PC-3 (cell line): ENCODE measurements around the gene PPIL4. TPM values are rescaled to one million over a fixed set of nuclear protein-coding genes. Genes with fewer than 3 reads are reported as not detected.

Experiments used
- ATAC-seq: fragments of 200-7000 bp; cut with Tn5 transposase; 2 replicates; pipeline ENCODE4 v1.9.1; 2020; ENCODE audit warnings: mild to moderate bottlenecking, moderate library complexity
- BruUV-seq: library from RNA; stranded (reverse); fragments of 400-500 nt; replicated peaks from 2 replicates; lab custom pipeline; 2021; lab: Mats Ljungman, UMichigan
- CTCF ChIA-PET: fragments of 300-600 bp; sonication (Branson Sonifier 250); formaldehyde crosslinking; loops from one replicate; lab custom pipeline; 2022; ENCODE audit warnings: antibody characterized with exemption; lab: Charles Lee
- POLR2A ChIA-PET: fragments of 300-600 bp; sonication (Branson Sonifier 250); formaldehyde crosslinking; loops from one replicate; lab custom pipeline; 2022; ENCODE audit warnings: antibody characterized with exemption; ENCODE audit not compliant: unreplicated experiment; lab: Charles Lee
- DNase-seq: peaks from one replicate; pipeline ENCODE4 v3.0.0-alpha.2; 2015
- H2AFZ ChIP-seq: fragments of 300-600 bp; sonication (generic); 2 replicates; pipeline ENCODE4 v1.6.0; 2016; ENCODE audit warnings: antibody characterized with exemption, low read length
- H3F3A ChIP-seq: fragments of 300-600 bp; sonication (generic); one replicate; pipeline ENCODE4 v1.6.0; 2017; ENCODE audit warnings: antibody characterized with exemption, low read length, control low read depth, mild to moderate bottlenecking; ENCODE audit not compliant: unreplicated experiment
- H3K27ac ChIP-seq: fragments of 300-600 bp; sonication (generic); 2 replicates; pipeline ENCODE4 v1.5.1; 2016; ENCODE audit warnings: mild to moderate bottlenecking, low read length
- H3K27me3 ChIP-seq: fragments of 300-600 bp; sonication (generic); 2 replicates; pipeline ENCODE4 v1.6.1; 2016; ENCODE audit warnings: low read length, mixed read lengths
- H3K36me3 ChIP-seq: fragments of 300-600 bp; sonication (generic); 2 replicates; pipeline ENCODE4 v1.6.1; 2016; ENCODE audit warnings: low read depth, mixed run types, low read length, mixed read lengths
- H3K4me1 ChIP-seq: fragments of 300-600 bp; sonication (generic); 2 replicates; pipeline ENCODE4 v1.5.1; 2016; ENCODE audit warnings: low read length; ENCODE audit not compliant: insufficient read depth
- H3K4me2 ChIP-seq: fragments of 300-600 bp; sonication (generic); 2 replicates; pipeline ENCODE4 v1.6.0; 2016; ENCODE audit warnings: low read length
- H3K4me3 ChIP-seq: fragments of 300-600 bp; sonication (generic); 2 replicates; pipeline ENCODE4 v1.5.1; 2016; ENCODE audit warnings: mild to moderate bottlenecking, low read length, mixed read lengths
- H3K79me2 ChIP-seq: fragments of 300-600 bp; sonication (generic); 2 replicates; pipeline ENCODE4 v1.6.1; 2017; ENCODE audit warnings: low read length, mixed read lengths
- H3K9ac ChIP-seq: fragments of 300-600 bp; sonication (generic); 2 replicates; pipeline ENCODE4 v1.6.0; 2016; ENCODE audit warnings: mild to moderate bottlenecking, low read length
- H3K9me2 ChIP-seq: fragments of 300-600 bp; sonication (generic); replicated peaks from 2 replicates; pipeline ENCODE4 v1.6.1; 2016; ENCODE audit warnings: mixed run types, low read length, mixed read lengths
- H3K9me3 ChIP-seq: fragments of 300-600 bp; sonication (generic); 2 replicates; pipeline ENCODE4 v1.6.1; 2016; ENCODE audit warnings: low read length, mixed read lengths
- H4K20me1 ChIP-seq: fragments of 300-600 bp; sonication (generic); 2 replicates; pipeline ENCODE4 v1.6.1; 2016; ENCODE audit warnings: low read length, mixed read lengths
- EZH2 ChIP-seq: fragments of 300-600 bp; sonication (generic); IDR thresholded peaks from one replicate; pipeline ENCODE4 v1.6.1; 2017; ENCODE audit warnings: antibody characterized with exemption, mild to moderate bottlenecking, low read length; ENCODE audit not compliant: unreplicated experiment
- EZH2phosphoT487 ChIP-seq: fragments of 300-600 bp; sonication (generic); IDR thresholded peaks from 2 replicates; pipeline ENCODE4 v1.6.1; 2018; ENCODE audit warnings: mild to moderate bottlenecking, antibody characterized with exemption, low read length, borderline replicate concordance
- intact Hi-C: fragments of 100-400 bp; cut with micrococcal nuclease; formaldehyde crosslinking; loops from 2 replicates; pipeline ENCODE4 v1.9.0; 2023
- total RNA-seq: library from RNA; depleted of rRNA; stranded (reverse); fragments of >200 nt; gene quantifications from 2 replicates; pipeline ENCODE4 v1.2.3, GENCODE V29; 2014
- TF ChIP-seq, protein P1 (sequence below): fragments of 300-600 bp; sonication (generic); conservative IDR thresholded peaks from 2 replicates; pipeline ENCODE4 v1.5.1; 2017; ENCODE audit warnings: antibody characterized with exemption, low read depth, mild to moderate bottlenecking, low read length

The PPIL4 gene
- total RNA-seq, 1 experiment from 2014 or later, result 12.8 TPM

DNA sequence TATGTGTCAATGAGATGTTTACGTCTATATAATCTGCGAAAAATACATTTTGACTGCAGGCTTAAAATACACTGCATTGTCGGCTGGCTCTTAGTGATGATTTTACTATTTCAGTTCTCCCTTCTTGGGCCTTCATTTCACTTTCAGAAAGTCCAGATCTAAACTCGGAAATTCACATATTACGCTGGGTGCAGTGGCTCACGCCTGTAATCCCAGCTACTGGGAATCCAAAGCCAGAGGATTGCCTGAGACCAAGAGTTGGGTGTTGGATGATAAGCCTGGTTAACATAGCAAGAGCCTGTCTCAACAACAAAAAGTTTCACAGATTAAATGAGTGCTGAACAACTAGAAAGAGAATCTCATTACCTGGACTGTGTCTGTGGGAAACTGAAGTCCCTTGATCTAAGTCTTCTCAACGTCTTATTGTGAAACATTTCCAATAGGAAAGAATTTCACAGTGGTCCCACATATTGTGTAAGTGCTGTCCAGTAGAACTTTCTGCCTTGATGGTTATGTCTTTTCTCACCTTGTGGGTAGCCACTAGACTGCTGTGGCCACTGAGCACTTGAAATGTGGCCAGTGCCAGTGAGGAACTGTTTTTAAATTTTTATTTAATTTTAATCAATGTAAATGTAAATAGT is 22.2 kb upstream of the PPIL4 start:
- POLR2A ChIA-PET, result no interaction called here
- Histone ChIP-seq H3K4me3 (no peak overlapping the region; the same call in 1 of the 2 replicates), H4K20me1 (0 out of 2 replicates have a peak, but pooled peaks cover 5% of the 10 kb centered on the region), H3K27me3 (no peaks in the 10 kb centered on the region), H3K79me2 (peaks cover 43% of the 10 kb centered on the region), H3K27ac (no peak overlapping the region), H2AFZ (no peak overlapping the region), H3K4me2 (peak overlapping the region; percentile 90; the same call in 1 of the 2 replicates), H3K9me2 (no peaks in the 10 kb centered on the region), H3K36me3 (no peaks in the 10 kb centered on the region), H3K9me3 (no peaks in the 10 kb centered on the region), H3K4me1 (peaks cover 26% of the 10 kb centered on the region), H3F3A (no peaks in the 10 kb centered on the region), H3K9ac (no peak overlapping the region)
- BruUV-seq, result no TSS peak
- intact Hi-C loops, result loop anchor here (5.0 kb wide), 2 partner anchors 149 to 449 kb away; partner anchors contain the start of gene LATS1
- no peak for TF ChIP-seq EZH2phosphoT487
- TF ChIP-seq EZH2, result no peak
- TF ChIP-seq, protein P1, sequence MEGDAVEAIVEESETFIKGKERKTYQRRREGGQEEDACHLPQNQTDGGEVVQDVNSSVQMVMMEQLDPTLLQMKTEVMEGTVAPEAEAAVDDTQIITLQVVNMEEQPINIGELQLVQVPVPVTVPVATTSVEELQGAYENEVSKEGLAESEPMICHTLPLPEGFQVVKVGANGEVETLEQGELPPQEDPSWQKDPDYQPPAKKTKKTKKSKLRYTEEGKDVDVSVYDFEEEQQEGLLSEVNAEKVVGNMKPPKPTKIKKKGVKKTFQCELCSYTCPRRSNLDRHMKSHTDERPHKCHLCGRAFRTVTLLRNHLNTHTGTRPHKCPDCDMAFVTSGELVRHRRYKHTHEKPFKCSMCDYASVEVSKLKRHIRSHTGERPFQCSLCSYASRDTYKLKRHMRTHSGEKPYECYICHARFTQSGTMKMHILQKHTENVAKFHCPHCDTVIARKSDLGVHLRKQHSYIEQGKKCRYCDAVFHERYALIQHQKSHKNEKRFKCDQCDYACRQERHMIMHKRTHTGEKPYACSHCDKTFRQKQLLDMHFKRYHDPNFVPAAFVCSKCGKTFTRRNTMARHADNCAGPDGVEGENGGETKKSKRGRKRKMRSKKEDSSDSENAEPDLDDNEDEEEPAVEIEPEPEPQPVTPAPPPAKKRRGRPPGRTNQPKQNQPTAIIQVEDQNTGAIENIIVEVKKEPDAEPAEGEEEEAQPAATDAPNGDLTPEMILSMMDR, result no peak
- CTCF ChIA-PET, result no interaction called here
- no peak for DNase-seq
- ATAC-seq, result no peak

DNA sequence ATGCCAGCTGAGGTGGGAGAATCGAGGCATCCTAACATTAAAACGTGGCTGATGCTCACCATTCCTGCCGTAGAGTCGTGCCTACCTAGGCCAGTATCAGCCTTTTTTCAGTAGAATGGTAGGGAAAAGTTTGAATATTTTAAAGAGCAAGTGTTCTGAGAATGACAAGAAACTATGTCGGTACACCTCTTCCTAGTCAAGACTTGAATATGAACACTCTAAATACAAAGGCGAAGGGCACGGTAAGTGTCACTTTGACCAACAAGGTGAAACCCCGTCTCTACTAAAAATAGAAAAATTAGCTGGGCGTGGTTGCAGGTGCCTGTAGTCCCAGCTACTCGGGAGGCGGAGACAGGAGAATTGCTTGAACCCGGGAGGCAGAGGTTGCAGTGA is 21.3 kb upstream of the PPIL4 start:
- H3K9ac ChIP-seq, result peak overlapping the region; percentile 85; the same call in 1 of the 2 replicates
- BruUV-seq, result no TSS peak
- H4K20me1 ChIP-seq, result 0 out of 2 replicates have a peak, but pooled peaks cover 5% of the 10 kb centered on the region
- ATAC-seq (no peak), DNase-seq (no peak)
- peak overlapping the region; percentile 90 for H3K4me2 ChIP-seq
- H3K36me3 ChIP-seq, result no peaks in the 10 kb centered on the region
- H2AFZ ChIP-seq, result peak overlapping the region; percentile 99
- TF ChIP-seq EZH2 (no peak), EZH2phosphoT487 (no peak)
- TF ChIP-seq, protein P1, result no peak
- CTCF ChIA-PET, result no interaction called here
- H3F3A ChIP-seq, result no peaks in the 10 kb centered on the region
- H3K79me2 ChIP-seq, result peaks cover 43% of the 10 kb centered on the region
- intact Hi-C loops, result loop anchor here (5.0 kb wide), 2 partner anchors 150 to 450 kb away; partner anchors contain the start of gene LATS1
- H3K27me3 ChIP-seq, result no peaks in the 10 kb centered on the region
- POLR2A ChIA-PET, result no interaction called here
- H3K4me1 ChIP-seq, result peaks cover 26% of the 10 kb centered on the region
- H3K9me3 ChIP-seq, result no peaks in the 10 kb centered on the region
- H3K4me3 ChIP-seq, result peak overlapping the region; percentile 94
- H3K27ac ChIP-seq, result no peak overlapping the region
- no peaks in the 10 kb centered on the region for H3K9me2 ChIP-seq
